HL-60 (cell line): Measurements from ENCODE around the gene CDC42BPB.
A peak's percentile ranks its signal among the peaks of the same experiment; 100 is the strongest.

ENCODE experiments used
- POLR2AphosphoS5 ChIP-seq: IDR thresholded peaks from 2 replicates; pipeline ENCODE4 v1.6.1; 2012; ENCODE audit warnings: low read depth
- TF ChIP-seq, protein P1 (sequence below): IDR thresholded peaks from one replicate; pipeline ENCODE4 v1.5.1; 2011; ENCODE audit warnings: low read length, control low read depth, inconsistent platforms; ENCODE audit not compliant: insufficient read depth
- TF ChIP-seq, protein P2 (sequence below): IDR thresholded peaks from 2 replicates; pipeline ENCODE4 v1.6.1; 2012; ENCODE audit warnings: low read depth; ENCODE audit not compliant: insufficient replicate concordance

DNA sequence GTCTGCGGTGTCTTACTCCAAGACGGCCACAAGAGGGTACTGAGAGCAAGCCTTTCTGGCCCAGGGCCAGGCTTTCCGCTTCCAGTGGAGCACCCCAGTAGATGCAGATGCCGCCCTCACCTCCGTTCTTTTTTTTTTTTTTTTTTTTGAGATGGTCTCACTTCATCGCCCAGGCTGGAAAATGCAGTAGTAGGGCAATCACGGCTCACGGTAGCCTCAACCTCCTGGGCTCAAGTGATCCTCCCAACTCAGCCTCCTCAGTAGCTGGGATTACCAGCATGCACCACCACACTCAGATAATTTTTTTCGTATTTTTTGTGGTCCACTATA is 21.0 kb upstream of the CDC42BPB start:
- TF ChIP-seq POLR2AphosphoS5, result peak; percentile 37; the same call in 1 of the 2 replicates
- TF ChIP-seq, protein P1, sequence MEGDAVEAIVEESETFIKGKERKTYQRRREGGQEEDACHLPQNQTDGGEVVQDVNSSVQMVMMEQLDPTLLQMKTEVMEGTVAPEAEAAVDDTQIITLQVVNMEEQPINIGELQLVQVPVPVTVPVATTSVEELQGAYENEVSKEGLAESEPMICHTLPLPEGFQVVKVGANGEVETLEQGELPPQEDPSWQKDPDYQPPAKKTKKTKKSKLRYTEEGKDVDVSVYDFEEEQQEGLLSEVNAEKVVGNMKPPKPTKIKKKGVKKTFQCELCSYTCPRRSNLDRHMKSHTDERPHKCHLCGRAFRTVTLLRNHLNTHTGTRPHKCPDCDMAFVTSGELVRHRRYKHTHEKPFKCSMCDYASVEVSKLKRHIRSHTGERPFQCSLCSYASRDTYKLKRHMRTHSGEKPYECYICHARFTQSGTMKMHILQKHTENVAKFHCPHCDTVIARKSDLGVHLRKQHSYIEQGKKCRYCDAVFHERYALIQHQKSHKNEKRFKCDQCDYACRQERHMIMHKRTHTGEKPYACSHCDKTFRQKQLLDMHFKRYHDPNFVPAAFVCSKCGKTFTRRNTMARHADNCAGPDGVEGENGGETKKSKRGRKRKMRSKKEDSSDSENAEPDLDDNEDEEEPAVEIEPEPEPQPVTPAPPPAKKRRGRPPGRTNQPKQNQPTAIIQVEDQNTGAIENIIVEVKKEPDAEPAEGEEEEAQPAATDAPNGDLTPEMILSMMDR, result peak; percentile 91
- TF ChIP-seq, protein P2, sequence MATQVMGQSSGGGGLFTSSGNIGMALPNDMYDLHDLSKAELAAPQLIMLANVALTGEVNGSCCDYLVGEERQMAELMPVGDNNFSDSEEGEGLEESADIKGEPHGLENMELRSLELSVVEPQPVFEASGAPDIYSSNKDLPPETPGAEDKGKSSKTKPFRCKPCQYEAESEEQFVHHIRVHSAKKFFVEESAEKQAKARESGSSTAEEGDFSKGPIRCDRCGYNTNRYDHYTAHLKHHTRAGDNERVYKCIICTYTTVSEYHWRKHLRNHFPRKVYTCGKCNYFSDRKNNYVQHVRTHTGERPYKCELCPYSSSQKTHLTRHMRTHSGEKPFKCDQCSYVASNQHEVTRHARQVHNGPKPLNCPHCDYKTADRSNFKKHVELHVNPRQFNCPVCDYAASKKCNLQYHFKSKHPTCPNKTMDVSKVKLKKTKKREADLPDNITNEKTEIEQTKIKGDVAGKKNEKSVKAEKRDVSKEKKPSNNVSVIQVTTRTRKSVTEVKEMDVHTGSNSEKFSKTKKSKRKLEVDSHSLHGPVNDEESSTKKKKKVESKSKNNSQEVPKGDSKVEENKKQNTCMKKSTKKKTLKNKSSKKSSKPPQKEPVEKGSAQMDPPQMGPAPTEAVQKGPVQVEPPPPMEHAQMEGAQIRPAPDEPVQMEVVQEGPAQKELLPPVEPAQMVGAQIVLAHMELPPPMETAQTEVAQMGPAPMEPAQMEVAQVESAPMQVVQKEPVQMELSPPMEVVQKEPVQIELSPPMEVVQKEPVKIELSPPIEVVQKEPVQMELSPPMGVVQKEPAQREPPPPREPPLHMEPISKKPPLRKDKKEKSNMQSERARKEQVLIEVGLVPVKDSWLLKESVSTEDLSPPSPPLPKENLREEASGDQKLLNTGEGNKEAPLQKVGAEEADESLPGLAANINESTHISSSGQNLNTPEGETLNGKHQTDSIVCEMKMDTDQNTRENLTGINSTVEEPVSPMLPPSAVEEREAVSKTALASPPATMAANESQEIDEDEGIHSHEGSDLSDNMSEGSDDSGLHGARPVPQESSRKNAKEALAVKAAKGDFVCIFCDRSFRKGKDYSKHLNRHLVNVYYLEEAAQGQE, result no peak
